Stimulated activated CD4-positive, alpha-beta T cell treated with anti-CD3 and anti-CD28 coated beads, Interleukin-4, amount 100 ng/mL, for 24 hours (primary cell): ENCODE data around the gene IL23R.

Experiments
- DNase-seq: peaks from one replicate; pipeline ENCODE4 v3.0.0-alpha.2; 2020

The IL23R gene

DNA sequence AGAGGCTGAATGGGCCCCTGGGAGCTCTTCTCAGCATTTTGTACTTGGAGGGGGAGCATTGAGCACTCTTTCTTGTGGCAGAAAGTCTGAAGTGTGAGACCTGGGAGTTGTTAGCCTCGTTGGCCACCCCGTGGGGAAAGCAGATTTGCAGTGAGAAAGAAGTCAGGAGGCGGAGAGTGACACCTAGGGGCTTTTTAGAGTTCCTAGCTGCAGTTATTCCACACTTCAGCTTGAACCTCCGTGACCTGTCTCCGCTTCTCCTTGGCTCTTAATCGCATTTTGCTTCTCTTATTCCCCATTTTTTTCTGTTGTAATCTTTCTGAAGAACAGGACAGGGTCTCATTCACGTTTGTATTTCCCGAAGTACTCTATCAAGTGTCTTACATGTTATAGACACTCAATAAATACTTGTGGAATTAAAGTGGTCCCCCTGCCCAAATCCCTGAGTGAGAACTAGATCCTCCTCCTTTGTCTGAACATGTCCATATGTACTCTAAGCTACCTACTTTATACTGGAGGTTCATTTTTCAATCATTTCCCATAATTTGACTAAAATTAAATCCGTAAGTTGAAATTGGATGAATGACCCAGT, 17.0 kb upstream of the IL23R start:
- peak; percentile 69 for DNase-seq

DNA sequence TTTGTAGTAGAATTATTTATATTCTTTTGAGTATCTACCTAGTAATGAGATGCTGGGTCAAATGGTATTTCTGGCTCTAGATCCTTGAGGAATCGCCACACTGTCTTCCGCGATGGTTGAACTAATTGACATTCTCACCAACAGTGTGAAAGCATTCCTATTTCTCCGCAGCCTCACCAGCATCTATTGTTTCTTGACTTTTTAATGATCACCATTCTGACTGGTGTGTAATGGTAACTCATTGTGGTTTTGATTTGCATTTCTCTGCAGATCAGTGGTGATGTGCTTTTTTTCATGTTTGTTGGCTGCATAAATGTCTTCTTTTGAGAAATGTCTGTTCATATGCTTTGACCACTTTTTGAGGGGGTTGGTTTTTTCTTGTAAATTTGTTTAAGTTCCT, 15.3 kb upstream of the IL23R start:
- no peak for DNase-seq

DNA sequence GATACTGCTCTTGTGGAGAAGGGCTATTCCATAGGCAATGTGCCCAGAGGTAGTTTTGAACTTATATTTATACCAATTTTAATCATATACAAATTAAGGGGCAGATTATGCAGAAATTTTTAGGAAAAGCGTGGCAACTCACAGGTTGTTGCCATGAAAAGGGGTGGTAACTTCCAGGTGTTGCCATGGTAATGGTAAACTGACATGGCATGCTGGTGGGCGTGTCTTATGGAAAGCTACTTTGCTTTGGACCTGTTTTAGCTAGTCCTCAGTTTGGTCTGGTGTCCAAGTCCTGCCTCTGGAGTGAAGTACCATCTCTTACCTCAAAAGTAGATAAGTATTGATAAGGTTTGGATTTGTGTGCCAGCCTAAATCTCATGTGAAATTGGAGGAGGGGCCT, 7.9 kb upstream of the IL23R start:
- peak; percentile 26 for DNase-seq

DNA sequence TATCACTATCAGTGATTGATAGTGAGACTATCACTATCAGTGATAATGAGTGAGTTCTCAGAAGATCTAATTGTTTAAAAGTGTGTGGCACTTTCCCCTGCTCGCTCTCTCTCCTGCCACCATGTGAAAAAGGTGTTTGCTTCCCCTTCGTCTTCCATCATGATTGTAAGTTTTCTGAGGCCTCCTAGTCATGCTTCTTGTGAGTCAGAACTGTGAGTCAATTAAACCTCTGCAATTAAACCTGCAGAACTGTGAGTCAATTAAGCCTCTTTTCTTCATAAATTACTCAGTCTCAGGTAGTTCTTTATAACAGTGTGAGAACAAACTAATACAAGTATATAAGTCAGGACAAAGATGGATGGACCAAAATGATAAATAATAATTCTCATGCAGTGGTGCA, 7.0 kb upstream of the IL23R start:
- peak; percentile 60 for DNase-seq

DNA sequence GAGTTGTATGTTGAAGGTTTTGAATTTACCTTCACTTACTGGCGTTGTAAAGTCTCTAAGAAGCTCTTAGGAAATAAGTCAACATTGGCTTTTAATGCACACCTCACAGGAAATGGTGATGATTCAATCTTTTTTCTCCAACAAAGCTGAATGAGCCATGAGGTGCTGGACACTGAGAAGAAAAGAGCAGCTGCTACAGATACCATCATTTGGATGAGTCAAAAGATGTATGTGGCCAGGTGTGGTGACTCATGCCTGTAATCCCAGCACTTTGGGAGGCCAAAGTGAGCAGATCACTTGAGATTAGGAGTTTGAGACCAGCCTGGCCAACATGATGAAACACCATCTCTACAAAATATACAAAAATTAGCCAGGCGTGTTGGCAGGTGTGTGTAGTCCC, 3.3 kb upstream of the IL23R start:
- DNase-seq = peak; percentile 53

DNA sequence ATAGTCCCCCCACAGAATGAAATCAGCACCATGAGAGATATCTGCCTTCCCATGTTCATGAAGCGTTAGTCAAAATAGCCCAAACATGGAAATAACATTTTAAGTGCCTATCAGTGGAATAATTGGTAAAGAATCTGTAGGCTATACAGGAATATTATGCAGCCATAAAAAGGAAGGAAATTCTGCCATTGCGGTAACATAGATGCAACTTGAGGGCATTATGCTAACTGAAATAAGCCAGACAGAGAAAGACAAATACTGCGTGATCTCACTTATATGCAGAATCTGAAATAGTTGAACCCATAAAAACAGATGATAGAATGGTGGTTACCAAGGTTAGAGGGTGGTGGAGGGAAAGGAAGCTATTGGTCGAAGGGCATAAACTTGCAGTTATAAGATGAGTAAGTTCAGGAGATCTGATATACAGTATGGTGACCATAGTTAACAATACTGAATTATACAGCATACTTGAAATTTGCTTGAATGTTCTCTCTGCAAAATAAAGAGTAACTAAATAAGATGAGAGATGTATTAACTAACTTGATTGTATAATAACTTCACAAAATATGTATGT, 699 bp upstream of the IL23R start:
- no peak for DNase-seq

DNA sequence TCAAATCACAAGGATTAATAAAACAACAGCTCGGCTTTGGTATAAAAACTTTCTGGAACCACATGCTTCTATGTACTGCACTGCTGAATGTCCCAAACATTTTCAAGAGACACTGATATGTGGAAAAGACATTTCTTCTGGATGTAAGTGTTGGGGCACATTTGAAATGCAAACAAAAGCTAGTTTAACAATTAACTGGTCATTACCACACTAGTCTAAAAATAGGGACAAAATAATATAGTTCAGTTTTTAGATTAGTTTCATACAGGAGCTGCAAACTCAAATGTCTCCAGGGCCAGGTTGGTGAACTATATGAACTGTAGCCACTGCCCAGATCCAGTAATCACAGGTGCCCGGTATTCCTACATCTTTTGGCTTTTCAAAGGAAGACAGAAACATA, 3.2 kb downstream of the IL23R start:
- DNase-seq = no peak

DNA sequence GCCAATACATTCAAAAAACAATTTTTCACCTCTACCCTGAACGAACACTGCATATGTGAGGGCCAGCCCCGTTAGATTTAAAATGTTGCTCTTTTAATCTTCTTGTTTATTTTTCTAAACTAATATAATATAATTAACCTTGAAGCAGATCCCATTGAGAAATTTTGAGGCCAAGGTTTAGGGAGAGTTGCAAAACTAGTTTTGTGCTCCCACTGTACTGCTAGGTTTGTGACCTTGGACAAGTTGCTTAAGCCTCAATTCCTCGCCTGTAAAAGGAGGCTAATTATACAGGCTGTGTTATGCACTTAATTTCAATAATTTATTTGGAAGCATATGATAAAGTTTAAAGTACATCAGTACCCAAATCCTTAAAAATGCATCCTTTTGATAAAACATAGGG, 3.7 kb downstream of the IL23R start:
- DNase-seq = no peak

DNA sequence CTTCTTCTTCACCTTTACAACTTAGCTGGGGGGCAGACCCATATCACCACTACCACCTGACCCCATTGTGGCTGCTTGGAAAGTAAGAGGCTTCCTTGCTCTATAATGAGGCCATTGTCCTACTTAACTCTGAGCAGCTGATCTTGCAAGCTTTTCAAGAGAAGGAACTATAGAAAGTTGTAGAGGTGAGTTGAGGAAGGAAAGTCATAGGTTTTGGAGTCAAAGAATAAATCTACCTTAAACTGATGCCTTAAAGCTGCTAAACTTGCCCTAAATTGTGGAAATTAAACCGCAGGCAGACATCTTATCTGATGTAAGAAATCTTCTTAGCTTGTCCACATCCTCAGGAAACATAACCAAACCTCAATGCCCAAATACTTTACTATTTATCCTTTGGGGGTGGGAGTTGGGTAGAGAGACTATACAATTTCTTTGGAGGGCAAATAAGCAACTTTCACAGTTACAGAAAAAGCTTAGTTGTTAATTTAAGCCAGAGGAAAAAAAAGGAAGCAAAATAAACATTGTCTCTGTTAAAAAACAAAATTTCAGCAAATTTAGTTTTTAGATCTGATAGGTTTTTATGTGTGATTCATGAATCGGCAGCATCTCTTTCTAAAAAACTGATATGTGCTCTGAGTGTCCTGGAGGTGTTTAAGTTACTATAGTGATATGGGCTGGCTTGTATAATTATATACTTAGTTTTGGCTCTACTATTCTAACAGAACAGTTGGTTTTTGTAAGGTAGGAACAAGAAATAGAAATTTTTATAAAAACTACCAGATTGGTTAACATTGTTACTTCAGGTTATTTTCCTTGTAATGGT, 4.7 kb downstream of the IL23R start:
- DNase-seq = no peak

DNA sequence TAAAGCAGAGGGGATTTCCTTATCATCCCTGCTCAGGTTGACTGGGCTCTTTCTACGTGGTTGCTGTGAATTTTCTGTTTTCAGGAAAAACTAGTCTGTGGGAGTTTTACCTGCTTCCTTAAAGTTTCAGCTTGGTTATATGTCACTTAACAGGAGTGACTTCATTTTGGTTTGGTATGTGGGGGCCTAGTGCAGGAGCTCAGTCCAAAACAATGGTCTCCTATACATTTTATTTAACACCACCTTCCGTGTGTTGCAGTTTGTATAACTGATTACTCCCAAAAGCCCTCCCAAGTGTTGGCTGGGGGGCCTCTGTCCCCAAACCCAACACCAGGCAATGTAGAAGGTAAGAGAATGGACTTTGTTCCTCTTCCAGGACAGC, 5.3 kb downstream of the IL23R start:
- no peak for DNase-seq

DNA sequence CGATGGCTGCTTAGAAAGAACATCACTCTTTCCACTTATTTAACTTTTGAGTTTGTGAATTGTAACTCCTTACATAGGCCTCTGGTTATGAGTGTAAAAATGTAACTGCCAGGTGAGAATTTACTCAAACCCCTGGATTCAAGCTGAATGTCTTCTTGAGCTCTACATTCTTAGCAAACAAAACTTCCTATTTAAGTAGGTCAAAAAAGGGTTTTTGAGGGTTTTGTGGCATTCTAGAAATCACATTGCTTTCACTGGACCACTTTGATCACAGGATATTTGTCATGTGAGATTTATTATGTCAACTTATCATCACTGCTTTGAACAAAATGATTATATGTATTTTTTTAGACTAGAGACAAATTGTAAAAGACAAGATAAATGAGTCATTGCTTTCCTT, 5.7 kb downstream of the IL23R start:
- no peak for DNase-seq

DNA sequence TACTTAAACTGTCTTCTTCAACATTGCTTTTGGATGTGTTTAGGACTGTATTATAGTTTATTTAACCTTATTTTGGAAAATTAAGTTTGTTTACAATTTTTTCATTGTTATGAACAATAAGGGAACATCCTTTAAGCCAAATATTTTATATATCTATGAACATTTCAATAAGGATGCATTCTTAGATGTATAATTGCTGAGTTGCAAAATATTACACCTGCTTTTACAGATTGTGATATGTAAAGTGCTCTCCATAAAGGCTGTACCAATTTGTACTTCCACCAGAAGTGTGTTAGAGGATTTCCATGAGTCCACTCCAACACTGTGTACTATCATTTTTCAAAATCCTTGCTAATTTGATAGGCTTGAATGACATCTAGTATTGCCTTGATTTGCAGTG, 7.7 kb downstream of the IL23R start:
- no peak for DNase-seq

DNA sequence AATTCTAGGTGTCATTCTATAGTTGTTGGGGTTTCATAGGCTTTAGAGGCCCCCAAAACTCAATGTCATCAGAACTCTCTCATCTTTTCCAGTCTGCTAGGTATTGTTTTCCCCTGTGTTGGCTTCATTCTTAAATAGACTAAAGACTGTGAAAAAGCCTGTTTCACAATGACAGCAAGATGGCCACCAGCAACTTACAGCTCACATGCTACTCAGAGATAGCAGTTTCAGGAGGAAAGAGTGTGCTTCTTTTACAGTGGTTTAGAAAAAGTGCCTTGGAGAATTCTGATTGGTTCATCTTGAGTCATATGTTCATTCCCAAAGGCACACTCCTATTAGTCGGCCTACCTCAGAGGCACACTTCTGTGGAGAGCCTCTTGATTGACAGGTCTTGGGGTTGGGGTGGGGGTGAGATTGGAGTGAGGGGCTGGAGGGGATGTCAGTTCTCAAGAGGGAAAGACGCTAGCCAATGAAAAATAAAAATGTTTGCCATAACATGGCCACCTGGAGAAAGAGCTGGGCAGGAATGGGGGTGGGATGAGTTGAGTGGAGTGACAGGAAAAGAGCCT, 8.5 kb downstream of the IL23R start:
- peak; percentile 46 for DNase-seq

DNA sequence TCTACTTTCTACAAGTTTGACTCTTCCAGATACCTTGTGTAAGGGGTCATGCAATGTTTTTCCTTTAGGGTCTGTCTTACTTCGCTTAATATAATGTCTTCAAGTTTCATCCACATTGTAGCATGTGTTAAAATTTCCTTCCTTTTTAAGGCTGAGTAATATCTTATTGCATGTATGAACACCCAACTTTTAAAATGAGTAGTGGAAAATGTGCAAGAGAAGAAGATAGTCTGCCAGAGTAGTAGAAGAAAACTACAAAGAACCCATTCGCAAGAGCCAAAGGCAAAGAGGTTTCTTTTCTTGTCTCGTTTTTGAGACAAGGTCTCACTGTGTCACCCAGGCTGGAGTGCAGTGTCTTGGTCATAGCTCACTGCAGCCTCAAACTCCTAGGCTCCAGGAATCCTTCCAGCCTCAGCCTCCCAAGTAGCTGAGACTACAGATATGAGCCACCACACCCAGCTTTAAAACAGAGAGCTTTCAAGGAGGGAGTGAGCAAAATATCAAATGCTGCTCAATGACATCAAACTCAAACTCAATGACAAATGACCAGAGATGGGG, 9.4 kb downstream of the IL23R start:
- peak; percentile 23 for DNase-seq

DNA sequence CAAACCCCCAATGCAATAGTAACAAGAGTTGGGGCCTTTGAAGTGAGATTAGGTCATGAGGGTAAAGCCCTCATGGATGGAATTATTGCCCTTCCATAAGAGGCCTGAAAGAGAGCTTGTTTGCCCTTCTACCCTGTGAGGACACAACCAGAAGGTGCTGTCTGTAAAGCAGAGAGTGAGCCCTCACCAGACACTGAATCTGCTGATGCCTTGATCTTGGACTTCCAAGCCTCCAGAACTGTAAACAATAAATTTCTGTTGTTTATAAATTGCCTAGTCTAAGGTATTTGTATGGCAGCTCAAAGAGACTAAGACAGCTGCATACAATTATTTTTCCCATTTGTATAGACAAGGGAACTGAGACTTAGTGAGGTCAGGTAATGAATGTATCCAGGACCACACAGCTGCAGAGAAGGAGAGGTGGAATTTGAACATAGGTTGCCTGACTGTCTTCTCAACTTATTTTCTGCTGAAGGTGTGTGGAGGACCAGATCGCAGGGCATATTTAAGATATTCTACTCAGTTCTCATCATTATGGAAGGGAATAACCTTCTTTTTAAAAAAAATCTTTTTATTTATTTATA, 18.7 kb downstream of the IL23R start:
- DNase-seq = no peak

DNA sequence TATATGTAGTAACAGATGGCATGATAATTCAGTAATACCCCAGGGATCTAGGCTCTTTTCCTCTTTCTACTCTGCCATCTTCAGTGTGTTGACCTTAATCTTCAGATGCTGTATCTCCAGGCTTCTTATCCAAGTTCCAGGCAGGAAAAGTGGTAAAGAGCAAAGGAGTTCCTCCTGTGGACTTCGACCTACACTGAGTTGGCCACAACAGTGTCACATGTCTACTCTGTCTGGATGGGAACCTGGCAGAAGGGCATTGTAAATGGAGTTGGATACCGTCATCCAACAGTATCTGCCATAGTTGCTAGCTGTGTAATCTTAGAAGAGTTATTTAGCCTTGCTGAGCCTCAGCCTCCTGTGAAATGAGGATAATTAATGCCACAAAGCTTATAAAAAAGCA, 21.9 kb downstream of the IL23R start:
- DNase-seq = no peak

DNA sequence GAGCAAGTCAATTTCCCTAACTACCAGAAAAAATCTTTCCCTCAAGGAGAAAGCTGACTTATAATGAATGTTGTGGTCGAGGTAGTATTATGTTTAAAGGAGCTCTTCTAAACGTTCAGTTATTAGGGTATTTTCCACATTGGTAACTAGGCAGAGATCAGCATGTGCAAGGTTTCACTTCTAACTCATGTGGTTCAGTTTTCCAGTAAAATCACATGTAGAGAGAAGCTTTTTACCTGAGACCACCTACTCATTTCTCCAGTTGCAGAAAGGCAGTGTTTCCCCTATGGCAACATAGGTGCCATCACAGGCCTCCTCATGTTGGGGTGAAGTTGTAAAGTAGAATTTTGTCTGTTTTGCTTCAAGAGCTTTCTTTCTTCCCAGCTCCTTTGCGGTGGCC, 23.7 kb downstream of the IL23R start:
- DNase-seq = no peak

DNA sequence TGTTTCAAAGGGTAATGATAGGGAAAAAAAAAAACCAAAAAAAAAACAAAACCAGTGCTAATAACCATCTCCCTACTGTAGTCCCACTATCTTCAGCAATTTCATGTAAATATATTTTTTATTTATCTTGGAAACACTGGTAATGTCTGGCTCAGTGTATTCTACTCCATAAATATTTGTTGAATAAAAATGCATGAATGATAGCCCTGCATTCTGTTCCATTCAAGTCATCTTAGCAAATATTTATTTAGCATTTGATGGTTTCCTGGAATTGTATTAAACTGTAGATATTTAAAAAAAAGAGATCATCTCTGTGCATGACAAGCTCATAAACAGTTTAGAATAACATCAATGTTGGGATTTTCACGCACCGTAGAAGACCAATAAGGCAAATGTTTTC, 24.2 kb downstream of the IL23R start:
- no peak for DNase-seq

DNA sequence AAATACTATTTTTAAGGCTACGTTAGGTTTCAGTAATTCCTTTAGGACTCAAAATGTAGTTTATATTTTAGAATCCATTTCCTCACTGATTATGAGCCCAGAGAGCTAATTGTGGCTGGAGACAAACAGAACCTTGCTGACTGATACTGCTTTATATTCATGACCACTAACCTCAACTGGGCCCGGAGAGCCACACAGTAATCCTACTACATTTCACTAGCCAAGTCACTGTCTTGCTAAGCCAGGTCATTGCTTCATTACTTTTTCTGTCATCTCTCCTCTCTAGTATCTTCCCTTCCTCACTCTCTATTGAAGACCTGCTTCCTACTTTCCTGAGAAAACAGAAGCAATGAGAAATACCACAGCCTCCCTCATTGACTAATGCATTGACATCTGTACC, 24.7 kb downstream of the IL23R start:
- peak; percentile 26 for DNase-seq

DNA sequence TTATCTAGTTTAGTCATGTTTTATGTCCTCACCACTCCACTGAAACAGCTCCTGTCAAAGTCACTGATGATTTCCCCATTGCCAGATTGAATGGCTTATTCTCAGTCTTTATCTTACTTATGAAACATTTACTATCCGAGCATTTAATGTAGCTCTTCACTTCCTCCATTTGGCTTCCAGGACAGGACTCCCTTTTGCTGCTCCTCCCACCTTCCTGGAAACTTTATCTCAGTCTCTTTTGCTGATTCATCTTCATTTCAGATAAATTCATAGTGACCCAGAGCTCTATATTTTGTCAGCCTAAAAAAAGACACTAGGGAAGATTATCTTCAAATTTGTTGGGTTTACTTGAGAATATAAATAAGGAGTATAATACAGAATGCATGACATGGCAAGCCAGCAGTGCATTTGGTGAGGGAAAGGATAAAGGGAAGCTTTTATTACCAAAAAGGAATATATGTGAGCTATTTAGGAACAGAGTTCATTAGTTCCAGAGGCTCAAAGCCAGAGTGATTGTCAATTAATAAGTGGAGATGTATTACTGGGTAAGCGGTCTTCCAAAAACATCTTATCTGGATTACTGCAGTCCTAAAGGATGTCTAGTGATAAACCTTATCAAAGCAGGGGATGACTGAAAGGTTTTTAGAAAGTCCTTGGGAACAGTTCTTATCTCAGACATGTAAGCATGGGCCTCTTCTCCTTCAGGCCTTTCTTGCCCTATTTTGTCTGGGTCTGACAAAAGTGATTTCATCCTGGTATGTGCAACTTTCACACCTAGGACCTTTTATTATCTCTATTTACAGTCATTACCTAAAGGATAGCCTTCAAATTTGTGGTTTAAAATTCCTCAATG, 25.6 kb downstream of the IL23R start:
- no peak for DNase-seq

DNA sequence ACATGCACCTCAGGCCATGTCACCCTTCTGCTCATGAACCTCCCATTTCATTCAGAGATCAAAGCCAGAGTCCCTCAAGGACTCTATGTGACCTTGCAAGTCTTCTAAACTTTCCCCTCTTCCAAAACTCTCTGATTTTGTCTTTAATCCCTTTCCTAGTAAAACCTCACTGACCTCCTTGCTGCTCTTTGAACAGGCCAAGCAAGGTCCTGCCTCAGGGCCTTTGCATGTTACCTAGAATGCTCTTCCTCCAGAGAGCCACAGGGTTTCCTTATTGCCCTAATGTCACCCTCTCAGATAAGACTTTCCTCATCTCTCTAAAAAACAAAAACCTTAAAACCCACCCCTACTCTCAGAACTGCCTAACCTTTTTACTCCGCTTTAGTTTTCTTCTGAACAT, 26.6 kb downstream of the IL23R start:
- no peak for DNase-seq

DNA sequence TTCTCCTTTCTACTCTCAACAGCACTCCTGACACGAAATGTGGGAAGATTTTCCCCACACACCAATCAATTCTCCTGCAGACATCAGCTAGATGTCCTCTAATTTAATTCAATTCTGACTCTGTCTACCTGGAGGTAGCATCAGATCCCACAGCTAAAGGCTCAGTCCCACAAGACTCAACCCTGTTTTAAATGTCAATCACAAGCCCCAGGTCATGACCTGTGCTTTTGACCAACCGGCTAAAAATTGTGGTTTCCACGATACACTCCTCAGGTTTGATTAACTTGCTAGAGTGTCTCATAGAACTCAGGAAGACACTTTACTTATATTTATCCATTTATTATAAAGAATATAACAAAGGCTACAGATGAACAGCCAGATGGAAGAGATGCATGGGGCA, 27.4 kb downstream of the IL23R start:
- no peak for DNase-seq
